NCI-H2081 (cell line): ENCODE results near the gene SLC24A3.

Source experiments
- DNase-seq, 2 experiments: peaks; one replicate each; lab custom pipeline; 2025; lab: John Stamatoyannopoulos, UW

Gene SLC24A3

GRCh38 chr20:19502169-19502568, 289.7 kb downstream of the SLC24A3 start:
- no peak for DNase-seq

- no peak for DNase-seq
These were observed 291.8 kb downstream of the SLC24A3 start for GRCh38 chr20:19504251-19504650.

DNA sequence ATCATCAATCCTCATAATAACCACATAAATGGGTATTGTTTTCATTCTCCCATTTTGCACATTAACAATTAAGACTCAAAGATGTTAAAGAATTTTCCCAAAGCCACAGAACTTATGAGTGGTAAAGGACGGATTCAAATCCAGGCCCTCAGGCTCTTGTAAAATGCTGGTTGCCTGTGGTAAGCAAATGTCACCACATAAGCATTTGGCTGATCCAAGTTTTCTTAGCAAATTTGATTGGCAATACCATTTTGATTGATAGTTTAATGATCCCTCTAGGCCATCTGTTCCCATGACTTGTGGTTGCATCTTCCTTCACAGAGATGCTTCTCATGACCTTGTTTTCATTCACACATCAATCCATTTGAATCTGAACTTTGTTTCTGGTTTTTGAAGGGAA, 293.6 kb downstream of the SLC24A3 start:
- no peak for DNase-seq

GRCh38 chr20:19508449-19508848, 296.0 kb downstream of the SLC24A3 start:
- DNase-seq, result no peak

DNA sequence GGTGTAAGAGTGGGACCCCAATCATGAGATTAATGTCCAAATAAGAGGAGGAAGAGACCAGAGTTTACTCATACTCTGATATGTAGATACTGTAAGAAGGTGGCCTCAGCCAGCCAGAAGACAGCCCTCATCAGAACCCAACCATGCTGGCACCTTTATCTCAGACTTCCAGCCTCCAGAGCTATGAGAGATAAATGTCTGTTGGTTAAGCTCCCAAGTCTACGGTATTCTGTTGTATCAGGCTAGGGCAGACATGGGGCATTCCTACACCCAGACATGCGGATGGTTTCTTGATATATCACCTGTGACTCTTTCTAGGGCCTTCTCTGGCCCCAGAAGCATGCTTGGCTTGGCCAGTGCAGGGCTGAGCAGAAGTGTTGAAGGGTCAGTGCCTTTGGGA, 298.2 kb downstream of the SLC24A3 start:
- DNase-seq, result no peak

DNA sequence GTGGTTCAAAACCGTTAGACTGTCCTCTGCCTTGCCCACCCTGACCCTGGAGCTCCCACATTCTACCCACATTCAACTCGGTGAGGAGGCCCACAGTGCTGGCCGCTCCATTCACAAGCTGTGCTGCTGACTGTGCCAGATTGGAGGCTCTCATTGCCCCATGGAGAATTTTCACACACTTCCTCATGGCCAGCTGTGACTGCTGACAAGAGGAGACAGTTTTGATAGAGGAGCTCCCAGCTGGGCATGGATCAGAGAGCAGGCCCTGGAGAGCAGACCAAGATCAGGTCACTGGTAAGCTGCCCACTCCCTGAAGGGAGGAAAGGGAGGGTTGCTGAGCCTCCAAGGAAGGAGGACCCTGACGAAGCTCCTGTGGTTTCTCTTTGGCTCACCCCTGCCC, 299.5 kb downstream of the SLC24A3 start:
- no peak for DNase-seq

- no peak for DNase-seq
These were observed 300.6 kb downstream of the SLC24A3 start for GRCh38 chr20:19512886-19513677.

GRCh38 chr20:19515074-19515473, 302.6 kb downstream of the SLC24A3 start:
- DNase-seq, result no peak

- DNase-seq, result no peak
These were observed 307.0 kb downstream of the SLC24A3 start for GRCh38 chr20:19519466-19519865.

- no peak for DNase-seq
These were observed 307.8 kb downstream of the SLC24A3 start for GRCh38 chr20:19520261-19520660.

DNA sequence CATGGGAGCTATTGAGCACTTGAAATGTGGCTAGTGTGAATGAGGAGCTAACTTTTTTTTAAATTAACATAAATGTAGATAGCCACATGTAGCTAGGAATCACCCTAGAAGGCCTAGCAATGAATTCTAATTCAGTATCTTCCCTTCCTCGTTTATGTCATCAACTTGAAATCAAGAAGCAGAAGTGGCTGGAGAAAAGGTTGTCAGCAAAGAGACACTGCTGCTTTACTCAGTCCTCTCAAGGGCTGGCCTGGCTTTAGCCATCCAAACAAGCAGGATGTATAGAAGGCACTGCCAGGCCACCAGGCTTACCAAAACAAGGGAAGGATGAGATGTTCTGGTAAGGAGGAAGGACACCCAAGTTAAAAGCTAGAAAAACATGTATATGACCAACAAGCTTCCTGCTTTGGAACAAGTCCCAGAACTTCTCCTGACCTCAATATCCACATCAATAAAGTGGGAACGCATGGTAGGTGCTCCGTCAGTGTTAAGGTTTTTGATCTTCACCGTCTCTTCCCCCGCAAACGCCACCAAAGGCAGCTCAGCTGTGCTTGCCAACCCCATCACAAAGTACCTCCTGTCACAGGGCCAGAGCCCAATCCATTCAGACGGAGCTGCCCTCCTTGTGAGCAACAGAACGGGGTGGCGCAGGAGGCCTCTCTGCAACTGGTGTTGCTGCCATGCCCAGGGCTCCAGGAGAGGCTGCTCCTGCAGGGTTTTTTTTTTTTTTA, 309.8 kb downstream of the SLC24A3 start:
- DNase-seq, result no peak

DNA sequence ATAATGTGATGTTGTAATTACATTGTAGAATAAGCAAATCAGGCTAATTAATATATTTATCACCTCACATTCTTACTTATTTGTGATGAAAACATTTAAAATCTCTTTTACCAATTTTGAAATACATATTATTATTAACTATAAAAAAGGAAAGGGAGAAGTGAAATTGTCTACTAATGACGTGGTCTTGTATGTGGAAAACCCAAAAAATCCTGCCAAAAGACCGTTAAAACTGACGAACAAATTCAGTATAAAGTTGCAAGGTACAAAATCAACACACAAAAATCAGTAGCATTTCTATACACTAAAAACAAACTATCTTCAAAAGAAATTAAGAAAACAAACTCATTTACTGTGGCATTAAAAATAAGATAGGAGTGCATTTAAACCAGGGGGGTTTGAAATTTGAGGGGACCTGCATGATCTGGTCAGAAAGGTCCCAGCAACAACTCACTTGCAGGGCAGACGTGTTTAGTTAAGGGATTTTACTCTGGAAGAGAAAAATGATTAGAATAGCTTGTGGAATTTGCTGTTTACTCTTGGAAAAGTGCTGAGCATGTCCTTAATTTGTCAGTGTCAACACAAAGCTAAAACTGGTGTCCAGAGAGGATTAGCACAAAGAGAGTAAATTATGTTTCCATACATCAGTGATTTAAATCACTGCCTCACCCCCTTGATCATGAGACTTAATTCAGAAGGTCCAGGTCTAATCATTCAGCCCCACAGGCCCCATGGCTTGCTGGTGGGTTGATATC, 310.6 kb downstream of the SLC24A3 start:
- DNase-seq, result no peak

DNA sequence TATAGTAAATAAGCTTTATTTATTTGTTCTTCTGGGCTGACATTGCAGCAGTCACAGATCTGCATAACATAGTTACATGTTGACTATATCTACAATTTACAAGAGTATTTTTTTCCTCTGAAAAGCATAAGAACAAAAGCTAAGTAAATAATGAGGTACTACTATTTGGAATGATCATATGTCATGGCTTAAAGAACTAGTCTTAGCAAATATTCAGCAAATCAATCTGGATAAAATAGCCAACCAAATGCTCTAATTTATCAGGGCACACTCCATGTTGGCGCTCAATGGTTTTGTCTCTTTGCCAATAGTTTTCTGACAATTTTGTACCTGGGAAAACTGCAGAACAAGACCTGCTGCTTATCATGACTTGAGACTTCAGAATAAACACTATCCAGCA, 312.2 kb downstream of the SLC24A3 start:
- DNase-seq, result no peak

GRCh38 chr20:19527509-19527908, 315.1 kb downstream of the SLC24A3 start:
- DNase-seq, result no peak

DNA sequence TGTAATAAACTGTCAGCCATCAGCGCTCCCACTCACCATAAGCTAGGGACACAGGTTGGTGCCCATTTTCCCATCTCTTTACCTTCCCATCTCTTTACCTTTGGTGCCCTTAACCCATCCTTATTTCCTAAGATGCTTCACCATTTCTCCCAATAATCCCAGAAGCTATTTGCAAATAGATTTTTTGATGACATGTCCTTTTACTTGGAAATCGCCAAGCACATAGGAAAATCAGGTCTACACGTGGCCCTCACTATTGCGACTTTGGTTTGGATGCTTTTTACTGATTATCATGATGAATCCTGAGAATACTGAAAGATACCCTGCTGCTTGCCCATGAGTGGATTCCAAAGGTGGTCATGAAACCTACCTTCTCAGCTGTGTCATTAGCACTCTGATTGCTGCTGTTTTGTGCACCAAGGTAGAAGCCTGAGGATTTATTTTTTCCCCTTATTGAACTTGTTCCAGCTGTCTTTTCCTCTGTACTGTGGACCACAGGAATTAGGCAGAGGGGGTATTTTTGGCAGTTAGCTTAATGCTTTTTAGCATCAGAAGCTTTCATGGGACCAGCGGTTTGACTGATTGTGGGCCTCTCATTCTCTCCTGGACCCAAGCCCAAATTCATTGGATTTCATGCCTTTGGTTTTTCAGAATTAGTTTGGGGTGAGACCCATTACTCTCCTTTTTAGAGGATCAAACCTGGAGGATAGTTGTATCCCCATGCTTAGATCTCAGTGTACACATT, 316.0 kb downstream of the SLC24A3 start:
- DNase-seq, result no peak

DNA sequence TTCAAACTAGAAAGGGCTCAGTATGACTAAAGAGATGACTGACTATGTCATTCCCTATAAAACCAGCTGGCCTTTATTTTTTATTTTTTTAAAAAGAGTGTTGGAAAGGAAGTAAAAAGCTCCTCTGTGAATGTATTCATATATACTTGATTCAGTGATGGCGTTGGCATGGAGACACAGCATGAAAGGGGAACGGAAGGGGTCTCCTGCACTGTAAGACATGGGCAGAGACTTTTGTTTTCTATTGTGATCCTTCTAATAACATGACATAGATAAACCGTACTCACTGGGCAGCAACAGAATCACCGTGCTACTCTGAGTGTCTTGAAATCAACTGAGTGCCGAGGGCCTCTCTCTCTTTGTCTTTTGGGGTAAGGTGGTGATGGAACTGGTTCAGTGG, 317.6 kb downstream of the SLC24A3 start:
- no peak for DNase-seq

GRCh38 chr20:19531446-19531845, 319.0 kb downstream of the SLC24A3 start:
- DNase-seq, result no peak

GRCh38 chr20:19538556-19538955, 326.1 kb downstream of the SLC24A3 start:
- no peak for DNase-seq

- DNase-seq, result no peak
These were observed 326.7 kb downstream of the SLC24A3 start for GRCh38 chr20:19539191-19539590.

DNA sequence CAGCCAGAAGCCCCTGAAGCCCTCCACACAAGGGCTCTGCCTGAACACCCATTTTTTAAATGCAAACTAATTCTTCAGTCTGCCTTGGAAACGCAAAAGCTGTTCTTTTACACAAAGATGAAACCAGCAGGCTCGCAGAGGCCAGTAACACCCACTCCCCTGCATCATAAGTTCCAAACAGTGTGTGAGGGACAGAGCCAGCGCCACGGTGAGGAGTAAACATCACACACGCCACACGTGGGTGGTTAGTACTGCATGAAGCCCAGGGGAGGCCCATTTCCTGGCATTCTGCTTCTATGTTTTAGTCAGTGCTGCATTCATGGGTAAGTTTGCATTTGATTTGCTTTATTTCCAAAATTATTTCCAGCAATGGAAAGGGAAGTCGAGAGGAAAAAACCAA, 327.9 kb downstream of the SLC24A3 start:
- no peak for DNase-seq

GRCh38 chr20:19543101-19543500, 330.7 kb downstream of the SLC24A3 start:
- DNase-seq, result no peak

- DNase-seq, result no peak
These were observed 332.2 kb downstream of the SLC24A3 start for GRCh38 chr20:19544684-19545083.
